HG03460 (cell line): ENCODE measurements around the gene ZDHHC6.
"Not testable (repeated sequence)": the region's sequence is repeated elsewhere in the genome, so short reads cannot be mapped to it uniquely, and the experiment has no call there.

ENCODE experiments used
- ATAC-seq: cut with Tn5 transposase; IDR thresholded peaks from one replicate; pipeline ENCODE4 v1.9.1; 2021; ENCODE audit not compliant: unreplicated experiment

The ZDHHC6 gene

DNA sequence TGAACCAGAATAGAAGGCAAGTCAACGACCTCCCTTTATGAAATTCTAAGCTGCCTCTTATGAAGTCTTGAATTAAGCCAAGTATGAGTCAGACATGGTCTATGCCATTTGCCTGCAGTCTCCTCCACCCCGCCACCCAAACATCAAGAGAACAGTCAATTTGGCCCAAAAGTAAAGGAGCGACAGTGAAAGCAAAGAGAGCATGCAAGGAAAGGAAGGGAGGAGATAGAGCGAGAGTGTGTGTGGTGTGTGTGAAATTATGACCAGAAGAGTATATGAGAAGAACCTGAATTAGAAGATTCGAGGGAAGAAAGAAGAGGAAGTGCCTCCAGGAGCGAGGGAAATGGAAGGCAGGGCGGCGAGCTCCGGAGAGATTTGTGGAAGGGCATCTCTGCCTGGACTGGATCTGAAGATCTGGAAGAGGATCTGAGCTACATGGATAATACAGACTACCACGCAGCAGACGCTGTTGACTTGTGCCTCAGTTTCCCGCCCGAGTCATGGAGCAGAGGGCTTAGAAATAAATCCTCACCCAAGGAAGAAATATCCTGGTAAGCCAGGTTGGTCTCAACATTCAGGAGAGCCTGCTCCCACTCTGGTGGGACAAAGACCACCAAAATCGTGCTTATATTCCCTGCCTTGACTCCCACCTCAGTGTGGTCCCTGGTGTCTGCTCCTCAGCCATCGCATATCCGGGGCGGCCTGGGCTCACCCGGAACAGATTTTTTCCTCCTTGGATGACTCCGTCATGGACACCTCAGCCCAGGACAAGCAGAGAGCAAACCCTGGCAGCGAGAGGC lies 459 bp downstream of the ZDHHC6 start:
- peak; percentile 37 for ATAC-seq

- no peak for ATAC-seq
Measured at GRCh38 chr10:112442063-112442462, 4.7 kb downstream of the ZDHHC6 start.

DNA sequence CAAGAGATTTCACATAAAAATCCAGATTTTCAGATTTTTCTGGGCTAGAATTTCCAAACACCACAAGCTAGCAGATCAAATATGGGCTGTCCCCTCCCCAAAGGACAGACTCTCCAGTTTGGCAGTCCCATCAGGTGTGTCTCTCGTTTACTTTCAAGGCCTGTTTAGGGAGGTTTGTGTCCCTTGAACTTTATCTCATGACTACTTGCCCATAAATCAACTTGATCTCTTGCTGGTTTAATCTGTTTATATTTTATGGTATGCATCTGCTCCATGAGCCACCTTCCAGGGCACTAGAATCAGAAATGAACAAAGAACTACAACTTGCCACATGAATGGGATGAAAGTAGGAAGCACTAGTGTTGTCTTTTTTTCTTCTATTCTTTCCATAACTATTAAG lies 5.2 kb downstream of the ZDHHC6 start:
- no peak for ATAC-seq

GRCh38 chr10:112438356-112438755 lies 8.4 kb downstream of the ZDHHC6 start:
- ATAC-seq: no peak

DNA sequence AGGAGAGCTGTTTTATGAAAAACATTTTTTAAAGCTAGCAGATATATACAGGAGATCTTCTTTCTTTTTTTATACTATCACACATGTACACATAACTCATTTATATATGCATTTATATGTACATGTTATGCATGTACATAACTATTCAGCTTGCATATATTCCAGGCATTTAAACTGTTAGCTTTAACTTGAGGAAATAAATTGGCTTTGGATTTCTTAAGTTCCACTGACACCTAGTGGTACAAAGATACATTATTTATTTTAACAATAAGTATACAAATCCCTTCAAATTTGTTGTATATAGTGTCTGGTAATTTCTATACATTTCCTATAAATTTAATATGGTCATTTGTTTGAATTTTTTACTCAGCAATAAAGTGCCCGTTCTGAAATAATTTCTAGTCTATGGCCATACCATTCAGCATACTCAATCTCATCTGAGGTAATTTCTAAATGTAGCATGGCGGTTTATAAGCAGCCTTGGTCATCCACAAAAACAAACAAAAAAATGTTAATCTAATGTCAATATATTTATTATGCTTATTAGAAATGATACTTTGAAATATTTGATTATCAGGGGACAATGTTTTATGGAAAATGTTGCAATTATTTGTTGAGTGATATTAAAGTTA lies 11.6 kb downstream of the ZDHHC6 start:
- no peak for ATAC-seq

GRCh38 chr10:112433136-112433535 lies 13.6 kb downstream of the ZDHHC6 start:
- ATAC-seq: no peak

- ATAC-seq: no peak
Measured at GRCh38 chr10:112429654-112430230, 17.0 kb downstream of the ZDHHC6 start.

GRCh38 chr10:112429147-112429546 lies 17.6 kb downstream of the ZDHHC6 start:
- no peak for ATAC-seq

GRCh38 chr10:112426111-112426510 lies 20.6 kb downstream of the ZDHHC6 start:
- ATAC-seq: no peak

- no peak for ATAC-seq
Measured at GRCh38 chr10:112424651-112425050, 22.1 kb downstream of the ZDHHC6 start.

DNA sequence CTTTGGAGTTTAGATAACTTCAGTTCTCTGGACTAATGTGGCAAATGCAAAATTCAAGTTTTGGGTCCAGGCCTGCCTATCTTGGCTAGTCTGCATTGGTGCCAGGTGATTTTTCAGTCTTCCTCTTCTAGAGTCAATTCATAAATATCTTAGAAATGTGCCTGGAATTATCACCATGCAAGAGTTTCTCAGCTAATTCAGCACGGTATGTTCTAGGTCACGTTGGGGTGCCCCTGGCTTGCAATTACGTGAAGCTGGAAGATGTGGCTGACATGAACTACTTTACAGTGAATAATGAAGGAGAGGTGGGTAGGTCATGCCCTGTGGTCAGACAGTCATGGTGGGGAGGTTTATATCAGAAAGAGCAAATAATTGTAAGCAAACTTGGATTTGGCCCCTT lies 25.0 kb downstream of the ZDHHC6 start:
- ATAC-seq: no peak

DNA sequence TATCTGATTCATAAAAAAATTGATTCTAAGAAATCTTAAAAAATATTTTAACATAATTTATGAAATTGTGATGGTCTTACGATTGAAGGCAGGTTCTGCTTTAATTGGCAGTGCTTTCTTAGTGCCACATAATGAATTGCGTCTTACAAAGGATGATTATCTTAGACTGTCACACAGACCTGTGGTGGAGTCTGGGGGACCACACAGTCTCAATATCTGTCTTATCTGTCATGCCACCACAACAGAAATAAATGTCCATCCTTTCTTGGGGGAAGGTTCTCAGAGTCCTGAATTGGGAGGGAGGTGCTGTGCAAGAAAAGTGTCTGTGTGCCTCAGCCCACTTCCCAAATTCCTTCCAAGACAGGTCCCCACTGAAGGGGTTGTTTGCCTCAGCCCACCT lies 34.0 kb downstream of the ZDHHC6 start:
- no peak for ATAC-seq

DNA sequence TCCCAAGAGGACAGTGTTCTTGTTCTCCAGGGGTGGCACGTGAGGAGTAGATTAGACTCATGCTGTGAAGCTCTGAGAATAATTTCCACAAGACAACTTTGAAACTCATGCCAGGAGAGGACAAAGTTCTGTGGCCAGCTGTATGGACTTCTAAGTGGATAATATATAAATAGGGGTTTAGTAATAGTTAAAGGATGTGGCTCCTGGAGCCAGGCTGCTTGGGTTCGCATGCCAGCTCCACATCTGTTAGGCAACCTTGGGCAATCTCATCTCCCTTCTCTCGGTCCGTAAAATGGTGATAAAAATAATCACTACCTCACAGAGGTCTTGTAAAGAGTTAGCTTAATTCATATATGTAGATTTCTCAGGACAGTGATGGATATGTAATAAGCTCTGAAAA lies 37.0 kb downstream of the ZDHHC6 start:
- ATAC-seq: no peak

- no peak for ATAC-seq
Measured at GRCh38 chr10:112409299-112409698, 37.4 kb downstream of the ZDHHC6 start.

- no peak for ATAC-seq
Measured at GRCh38 chr10:112407696-112408095, 39.0 kb downstream of the ZDHHC6 start.

DNA sequence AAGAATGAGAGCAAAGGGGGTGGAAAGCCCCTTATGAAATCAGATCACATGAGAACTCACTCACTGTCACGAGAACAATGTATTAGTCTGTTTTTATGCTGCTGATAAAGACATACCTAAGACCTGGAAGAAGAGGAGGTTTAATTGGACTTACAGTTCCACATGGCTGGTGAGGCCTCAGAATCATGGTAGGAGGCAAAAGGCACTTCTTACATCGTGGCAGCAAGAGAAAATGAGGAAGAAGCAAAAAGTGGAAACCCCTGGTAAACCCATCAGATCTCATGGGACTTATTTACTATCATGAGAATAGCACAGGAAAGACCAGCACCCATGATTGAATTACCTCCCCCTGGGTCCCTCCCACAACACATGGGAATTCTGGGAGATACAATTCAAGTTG lies 39.9 kb downstream of the ZDHHC6 start:
- not testable (repeated sequence) for ATAC-seq

DNA sequence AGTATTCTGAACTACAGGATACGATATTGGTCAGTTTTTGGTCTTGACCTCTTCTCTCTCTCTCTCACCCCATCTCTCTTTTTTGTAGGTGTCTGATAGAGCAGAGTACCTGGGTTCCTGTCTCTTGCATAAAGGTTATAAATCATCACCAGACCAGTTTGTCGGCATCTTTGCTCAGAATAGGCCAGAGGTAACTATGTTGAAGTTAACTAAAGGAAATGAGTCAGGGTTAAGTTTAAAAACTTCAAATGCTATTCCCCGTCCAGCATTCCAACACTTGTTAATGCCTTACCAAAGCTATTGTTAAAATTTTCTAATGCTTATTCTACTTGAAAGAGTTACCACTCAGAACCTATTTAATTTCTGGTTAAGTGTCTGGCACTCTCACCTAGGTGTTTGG lies 42.1 kb downstream of the ZDHHC6 start:
- no peak for ATAC-seq

- ATAC-seq: no peak
Measured at GRCh38 chr10:112402917-112403316, 43.8 kb downstream of the ZDHHC6 start.

GRCh38 chr10:112397592-112397991 lies 49.1 kb downstream of the ZDHHC6 start:
- ATAC-seq: no peak

DNA sequence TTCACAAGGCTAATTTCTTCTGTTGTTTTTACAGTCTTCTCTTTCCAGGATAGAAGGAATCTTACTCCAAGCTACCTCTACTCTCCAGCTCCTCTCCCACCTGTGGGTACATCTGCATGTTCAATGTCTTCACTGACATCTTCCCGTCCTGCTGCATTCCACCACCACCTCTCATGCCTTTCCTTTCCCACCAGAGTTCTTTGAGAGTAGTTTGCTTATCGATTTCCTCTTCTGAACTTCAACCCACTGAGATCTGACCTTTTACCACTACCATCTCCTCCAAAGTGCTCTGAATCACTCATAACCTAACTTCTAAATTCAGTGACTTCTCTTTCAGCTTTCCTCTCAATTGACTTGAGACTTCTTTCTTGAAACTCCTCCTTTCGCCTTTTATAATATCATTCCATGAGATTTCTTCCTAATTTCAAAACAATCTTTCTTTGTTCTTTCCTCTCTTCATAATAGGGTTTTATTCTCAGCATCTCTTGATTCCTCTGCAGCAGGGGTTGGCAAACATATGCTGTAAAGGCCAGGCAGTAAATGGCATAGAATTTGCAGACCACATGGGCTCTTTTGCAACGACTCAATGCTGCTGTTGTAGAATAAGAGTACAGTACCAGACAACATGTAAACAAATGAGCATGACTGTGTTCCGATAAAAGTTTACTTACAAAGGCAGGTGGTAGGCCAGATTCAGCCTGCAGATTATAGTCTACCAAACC lies 50.7 kb downstream of the ZDHHC6 start:
- no peak for ATAC-seq

- ATAC-seq: no peak
Measured at GRCh38 chr10:112394475-112394875, 52.2 kb downstream of the ZDHHC6 start.

- ATAC-seq: no peak
Measured at GRCh38 chr10:112393827-112394226, 52.9 kb downstream of the ZDHHC6 start.
